Measurements from ENCODE around the gene CCDC38. TPM values are rescaled to one million over a fixed set of nuclear protein-coding genes. Genes with fewer than 3 reads are reported as not detected.
A peak's percentile ranks its signal among the peaks of the same experiment; 100 is the strongest.

CCDC38 gene
- total RNA-seq, 1 donor from 2014 or later: not detected

DNA sequence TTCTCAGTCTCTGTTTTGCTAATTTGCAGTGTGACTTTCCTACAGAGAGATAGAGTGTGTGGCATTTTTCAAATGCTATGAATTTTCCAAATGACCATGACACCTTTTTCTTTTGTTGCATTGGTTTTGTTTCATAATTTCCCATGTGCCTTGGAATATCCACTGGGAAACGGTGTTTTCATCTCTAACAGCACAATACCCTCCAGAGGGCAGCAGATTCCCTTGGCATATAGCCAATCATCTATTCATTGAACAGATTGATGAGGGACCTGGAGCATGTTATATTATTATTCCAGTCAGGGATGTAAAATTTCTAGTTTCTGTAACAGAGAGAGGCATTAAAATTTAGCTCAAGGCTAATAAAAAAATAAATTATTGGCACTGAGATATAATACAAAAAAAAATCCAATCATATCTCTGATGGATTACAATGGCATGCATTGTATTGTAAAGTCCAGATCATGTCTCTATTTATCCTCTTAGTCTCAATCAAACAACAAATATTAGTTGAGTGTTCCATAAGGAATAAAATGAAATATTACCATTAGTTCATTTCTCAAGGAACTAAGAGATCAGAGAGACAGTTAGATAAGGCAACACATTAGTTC, 122.2 kb downstream of the CCDC38 start:
- FAIRE-seq (no peak), DNase-seq (ENCODE audit: low read depth) (peak; percentile 66)
- peaks cover 7% of the 10 kb centered on the region for H3K27me3 ChIP-seq (ENCODE audit: control insufficient read depth, insufficient read depth, low read length)
- H3K36me3 ChIP-seq (ENCODE audit: control insufficient read depth, insufficient read depth, low read length): no peaks in the 10 kb centered on the region
- TF ChIP-seq, protein P1, sequence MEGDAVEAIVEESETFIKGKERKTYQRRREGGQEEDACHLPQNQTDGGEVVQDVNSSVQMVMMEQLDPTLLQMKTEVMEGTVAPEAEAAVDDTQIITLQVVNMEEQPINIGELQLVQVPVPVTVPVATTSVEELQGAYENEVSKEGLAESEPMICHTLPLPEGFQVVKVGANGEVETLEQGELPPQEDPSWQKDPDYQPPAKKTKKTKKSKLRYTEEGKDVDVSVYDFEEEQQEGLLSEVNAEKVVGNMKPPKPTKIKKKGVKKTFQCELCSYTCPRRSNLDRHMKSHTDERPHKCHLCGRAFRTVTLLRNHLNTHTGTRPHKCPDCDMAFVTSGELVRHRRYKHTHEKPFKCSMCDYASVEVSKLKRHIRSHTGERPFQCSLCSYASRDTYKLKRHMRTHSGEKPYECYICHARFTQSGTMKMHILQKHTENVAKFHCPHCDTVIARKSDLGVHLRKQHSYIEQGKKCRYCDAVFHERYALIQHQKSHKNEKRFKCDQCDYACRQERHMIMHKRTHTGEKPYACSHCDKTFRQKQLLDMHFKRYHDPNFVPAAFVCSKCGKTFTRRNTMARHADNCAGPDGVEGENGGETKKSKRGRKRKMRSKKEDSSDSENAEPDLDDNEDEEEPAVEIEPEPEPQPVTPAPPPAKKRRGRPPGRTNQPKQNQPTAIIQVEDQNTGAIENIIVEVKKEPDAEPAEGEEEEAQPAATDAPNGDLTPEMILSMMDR (IDR thresholded peaks at IDR 0.05; ENCODE audit: insufficient read depth, low read length, severe bottlenecking): peak; percentile 54
- H3K4me3 ChIP-seq (ENCODE audit: low read depth, low read length): no peak overlapping the region

Other genes with a start within 250 kb of the CCDC38 start
- gene NTN4, start 151.8 kb downstream of the CCDC38 start, total RNA-seq: 50.3 and 60.4 TPM in 2 replicates
- 12.9 and 15.5 TPM in 2 replicates for gene SNRPF, start 83.7 kb downstream of the CCDC38 start, total RNA-seq
- gene AMDHD1, start 717 bp upstream of the CCDC38 start, total RNA-seq: not detected in 2 replicates
- gene HAL, start 53.7 kb upstream of the CCDC38 start, total RNA-seq: 0.26 and 0.79 TPM in 2 replicates
- gene LTA4H, start 93.0 kb upstream of the CCDC38 start, total RNA-seq: 66.2 and 83.5 TPM in 2 replicates